Activated T-helper 2 cell treated with anti-CD3 and anti-CD28 coated beads, Interferon-gamma antibody, Interleukin-2, Interleukin-4, amounts not matched to agents 10 μg/mL and 5 μg/mL and 100 μg/mL, durations not matched to agents 14 hours and 24 hours and 36 hours (primary cell): Measurements from ENCODE around the gene RHBDF2. TPM values are rescaled to one million over a fixed set of nuclear protein-coding genes. Genes with fewer than 3 reads are reported as not detected.

ENCODE experiments used
- DNase-seq: peaks from one replicate; pipeline ENCODE4 v3.0.0; 2021; ENCODE audit warnings: low spot score
- H3K27ac Mint-ChIP-seq: one replicate; pipeline ENCODE4 v1.8.0; 2021; ENCODE audit warnings: mixed read lengths
- H3K27me3 Mint-ChIP-seq: one replicate; pipeline ENCODE4 v1.8.0; 2021; ENCODE audit warnings: low read depth, mixed read lengths
- H3K36me3 Mint-ChIP-seq: one replicate; pipeline ENCODE4 v1.8.0; 2021; ENCODE audit warnings: low read depth, mixed read lengths
- H3K4me1 Mint-ChIP-seq: one replicate; pipeline ENCODE4 v1.8.0; 2021; ENCODE audit warnings: low read depth, mixed read lengths
- H3K4me3 Mint-ChIP-seq: one replicate; pipeline ENCODE4 v1.8.0; 2021; ENCODE audit warnings: low read depth, mild to moderate bottlenecking, moderate library complexity, mixed read lengths
- H3K9me3 Mint-ChIP-seq: one replicate; pipeline ENCODE4 v1.8.0; 2021; ENCODE audit warnings: mixed read lengths
- intact Hi-C: fragments of 100-400 bp; cut with micrococcal nuclease; formaldehyde crosslinking; loops from one replicate; pipeline ENCODE4 v1.15.1; 2023
- total RNA-seq: library from RNA; stranded (reverse); gene quantifications from 2 replicates; pipeline ENCODE4 v1.2.3, GENCODE V29; 2022

RHBDF2 gene
- total RNA-seq, 1 donor from 2014 or later: 45.3 TPM

GRCh38 chr17:76432004-76432403 lies 69.2 kb downstream of the RHBDF2 start:
- no peak for DNase-seq
- intact Hi-C loops: no loop called here
- Mint-ChIP-seq H3K36me3 (peaks cover 4% of the 10 kb centered on the region), H3K27ac (no peak overlapping the region), H3K4me1 (peaks cover 7% of the 10 kb centered on the region), H3K27me3 (no peaks in the 10 kb centered on the region), H3K4me3 (no peak overlapping the region), H3K9me3 (no peaks in the 10 kb centered on the region)

- H3K4me1 Mint-ChIP-seq: peaks cover 7% of the 10 kb centered on the region
- H3K4me3 Mint-ChIP-seq: no peak overlapping the region
- no peaks in the 10 kb centered on the region for H3K27me3 Mint-ChIP-seq
- peaks cover 4% of the 10 kb centered on the region for H3K36me3 Mint-ChIP-seq
- DNase-seq: no peak
- no peak overlapping the region for H3K27ac Mint-ChIP-seq
- intact Hi-C loops: no loop called here
- no peaks in the 10 kb centered on the region for H3K9me3 Mint-ChIP-seq
Observed at GRCh38 chr17:76431509-76431908, 69.7 kb downstream of the RHBDF2 start.

GRCh38 chr17:76428511-76428910 lies 72.7 kb downstream of the RHBDF2 start:
- DNase-seq: no peak
- Mint-ChIP-seq H3K27ac (no peak overlapping the region), H3K9me3 (no peaks in the 10 kb centered on the region)

GRCh38 chr17:76427501-76428231 lies 73.6 kb downstream of the RHBDF2 start:
- intact Hi-C loops: no loop called here
- Mint-ChIP-seq H3K27me3 (no peaks in the 10 kb centered on the region), H3K36me3 (peaks cover 4% of the 10 kb centered on the region), H3K4me1 (peaks cover 7% of the 10 kb centered on the region), H3K27ac (no peak overlapping the region), H3K9me3 (no peaks in the 10 kb centered on the region), H3K4me3 (no peak overlapping the region)
- DNase-seq: no peak

More at GRCh38 chr17:76428511-76428910, 72.7 kb downstream of the RHBDF2 start:
- intact Hi-C loops: no loop called here
- H3K36me3 Mint-ChIP-seq: peaks cover 4% of the 10 kb centered on the region
- no peaks in the 10 kb centered on the region for H3K27me3 Mint-ChIP-seq
- no peak overlapping the region for H3K4me3 Mint-ChIP-seq
- H3K4me1 Mint-ChIP-seq: peaks cover 7% of the 10 kb centered on the region

- H3K36me3 Mint-ChIP-seq: peaks cover 4% of the 10 kb centered on the region
- no peaks in the 10 kb centered on the region for H3K9me3 Mint-ChIP-seq
- H3K27ac Mint-ChIP-seq: no peak overlapping the region
- no peak overlapping the region for H3K4me3 Mint-ChIP-seq
- no peak for DNase-seq
- no peaks in the 10 kb centered on the region for H3K27me3 Mint-ChIP-seq
- intact Hi-C loops: no loop called here
- peaks cover 4% of the 10 kb centered on the region for H3K4me1 Mint-ChIP-seq
Observed at GRCh38 chr17:76426853-76427252, 74.4 kb downstream of the RHBDF2 start.

GRCh38 chr17:76422860-76423259 lies 78.4 kb downstream of the RHBDF2 start:
- no peak overlapping the region for H3K27ac Mint-ChIP-seq
- no peak overlapping the region for H3K4me3 Mint-ChIP-seq
- H3K27me3 Mint-ChIP-seq: no peaks in the 10 kb centered on the region
- H3K9me3 Mint-ChIP-seq: no peaks in the 10 kb centered on the region
- no peak for DNase-seq
- intact Hi-C loops: no loop called here
- peaks cover 1% of the 10 kb centered on the region for H3K4me1 Mint-ChIP-seq
- H3K36me3 Mint-ChIP-seq: no peaks in the 10 kb centered on the region

- DNase-seq: no peak
- peaks cover 3% of the 10 kb centered on the region for H3K36me3 Mint-ChIP-seq
- H3K4me3 Mint-ChIP-seq: no peak overlapping the region
- H3K4me1 Mint-ChIP-seq: peaks cover 1% of the 10 kb centered on the region
- H3K27me3 Mint-ChIP-seq: no peaks in the 10 kb centered on the region
- intact Hi-C loops: no loop called here
- H3K27ac Mint-ChIP-seq: no peak overlapping the region
- no peaks in the 10 kb centered on the region for H3K9me3 Mint-ChIP-seq
Observed at GRCh38 chr17:76422406-76422805, 78.8 kb downstream of the RHBDF2 start.

- Mint-ChIP-seq H3K36me3 (peaks cover 3% of the 10 kb centered on the region), H3K4me1 (peaks cover 1% of the 10 kb centered on the region), H3K4me3 (no peak overlapping the region), H3K9me3 (no peaks in the 10 kb centered on the region), H3K27ac (no peak overlapping the region), H3K27me3 (no peaks in the 10 kb centered on the region)
- DNase-seq: no peak
- intact Hi-C loops: no loop called here
Observed at GRCh38 chr17:76421044-76421407, 80.2 kb downstream of the RHBDF2 start.

Other genes with a start within 250 kb of the RHBDF2 start
- 204 and 212 TPM in 2 replicates for gene UBALD2, start 236.1 kb downstream of the RHBDF2 start, total RNA-seq
- gene QRICH2, start 193.1 kb downstream of the RHBDF2 start, total RNA-seq: 1.7 and 2.1 TPM in 2 replicates
- 48.2 and 49.9 TPM in 2 replicates for gene PRPSAP1, start 147.5 kb downstream of the RHBDF2 start, total RNA-seq
- gene SPHK1, start 116.8 kb downstream of the RHBDF2 start, total RNA-seq: 16.0 and 16.4 TPM in 2 replicates
- 46.0 and 46.5 TPM in 2 replicates for gene UBE2O, start 48.3 kb downstream of the RHBDF2 start, total RNA-seq
- 0.18 TPM in 1 of 2 replicates, not detected in the other for gene AANAT, start 33.8 kb downstream of the RHBDF2 start, total RNA-seq
- gene CYGB, start 36.3 kb upstream of the RHBDF2 start, total RNA-seq: not detected in 2 replicates
- not detected in 2 replicates for gene PRCD, start 38.6 kb upstream of the RHBDF2 start, total RNA-seq
- 0.41 TPM in 1 of 2 replicates, not detected in the other for gene ST6GALNAC2, start 84.4 kb upstream of the RHBDF2 start, total RNA-seq
- 0.14 and 0.48 TPM in 2 replicates for gene ST6GALNAC1, start 142.3 kb upstream of the RHBDF2 start, total RNA-seq
- gene MXRA7, start 209.5 kb upstream of the RHBDF2 start, total RNA-seq: 6.6 and 8.5 TPM in 2 replicates
- 83.5 and 84.9 TPM in 2 replicates for gene JMJD6, start 225.2 kb upstream of the RHBDF2 start, total RNA-seq
- gene METTL23, start 225.4 kb upstream of the RHBDF2 start, total RNA-seq: 32.1 and 33.2 TPM in 2 replicates
- 456 and 478 TPM in 2 replicates for gene SRSF2, start 235.9 kb upstream of the RHBDF2 start, total RNA-seq
- gene MFSD11, start 236.7 kb upstream of the RHBDF2 start, total RNA-seq: 16.9 and 18.6 TPM in 2 replicates